Keratinocyte (primary cell): ENCODE data around the gene SCYL3. TPM values are rescaled to one million over a fixed set of nuclear protein-coding genes. Genes with fewer than 3 reads are reported as not detected.

Experiments
- DNase-seq: peaks from one replicate; pipeline ENCODE4 v3.0.0-alpha.2; 2011; ENCODE audit warnings: low read depth, missing footprints, low spot score
- FAIRE-seq: peaks from 2 replicates; lab custom pipeline; 2011; peaks lifted over from hg19 to GRCh38; lab: Jason Lieb, UNC
- H2AFZ ChIP-seq: 2 replicates; pipeline ENCODE4 v1.6.0; 2012; ENCODE audit warnings: low read length, control low read depth, inconsistent platforms; ENCODE audit not compliant: control insufficient read depth
- H3K27ac ChIP-seq: 2 replicates; pipeline ENCODE4 v1.5.1; 2011; ENCODE audit warnings: low read length; ENCODE audit not compliant: control insufficient read depth, insufficient read depth
- H3K27me3 ChIP-seq: 3 replicates; pipeline ENCODE4 v1.6.0; 2011; ENCODE audit warnings: low read length; ENCODE audit not compliant: control insufficient read depth, insufficient read depth; ENCODE audit errors: extremely low read depth
- H3K36me3 ChIP-seq, 2 experiments: 2 replicates in 1 of 2; 3 replicates in 1 of 2; pipeline ENCODE4 v1.5.1; 2011; ENCODE audit warnings: low read length in 2 of 2, mild to moderate bottlenecking in 1 of 2; ENCODE audit not compliant: control insufficient read depth in 2 of 2, insufficient read depth in 2 of 2; ENCODE audit errors: extremely low read depth in 1 of 2
- H3K4me1 ChIP-seq: 3 replicates; pipeline ENCODE4 v1.5.1; 2011; ENCODE audit warnings: low read length; ENCODE audit not compliant: control insufficient read depth, insufficient read depth; ENCODE audit errors: extremely low read depth
- H3K4me2 ChIP-seq: 3 replicates; pipeline ENCODE4 v1.6.0; 2011; ENCODE audit warnings: low read depth, low read length; ENCODE audit not compliant: control insufficient read depth, insufficient read depth; ENCODE audit errors: extremely low read depth
- H3K4me3 ChIP-seq, 3 experiments: fragments of 200-600 bp in 1 of 3; sonication (generic) in 1 of 3; 2 replicates in 2 of 3; 3 replicates in 1 of 3; pipeline ENCODE4 v1.5.1; 2011 to 2016; ENCODE audit warnings: low read length in 3 of 3, mild to moderate bottlenecking in 3 of 3, control low read depth in 2 of 3, inconsistent platforms in 1 of 3, low read depth in 1 of 3, mixed read lengths in 1 of 3, mixed run types in 1 of 3, moderate library complexity in 1 of 3; ENCODE audit not compliant: control insufficient read depth in 2 of 3, insufficient read depth in 2 of 3; ENCODE audit errors: extremely low read depth in 1 of 3
- H3K79me2 ChIP-seq: 2 replicates; pipeline ENCODE4 v1.6.0; 2012; ENCODE audit warnings: low read length; ENCODE audit not compliant: control insufficient read depth, insufficient read depth
- H3K9ac ChIP-seq: 3 replicates; pipeline ENCODE4 v1.6.0; 2011; ENCODE audit warnings: low read length; ENCODE audit not compliant: control insufficient read depth, insufficient read depth; ENCODE audit errors: extremely low read depth
- H3K9me1 ChIP-seq: 3 replicates; pipeline ENCODE4 v1.6.0; 2011; ENCODE audit warnings: low read length; ENCODE audit not compliant: control insufficient read depth, insufficient read depth; ENCODE audit errors: extremely low read depth
- H3K9me3 ChIP-seq: 2 replicates; pipeline ENCODE4 v1.5.1; 2012; ENCODE audit warnings: low read depth, low read length; ENCODE audit not compliant: control insufficient read depth
- H4K20me1 ChIP-seq: 3 replicates; pipeline ENCODE4 v1.6.0; 2011; ENCODE audit warnings: low read length; ENCODE audit not compliant: control insufficient read depth, insufficient read depth; ENCODE audit errors: extremely low read depth
- CTCF ChIP-seq, 3 experiments: IDR thresholded peaks in 1 of 3; conservative IDR thresholded peaks in 1 of 3; optimal IDR thresholded peaks in 1 of 3; 2 replicates in 2 of 3; 3 replicates in 1 of 3; pipeline versions ENCODE3 to v1.5.1; 2011; ENCODE audit warnings: low read length in 3 of 3, mild to moderate bottlenecking in 3 of 3, moderate library complexity in 2 of 3, control low read depth in 1 of 3, inconsistent platforms in 1 of 3; ENCODE audit not compliant: insufficient read depth in 2 of 3; ENCODE audit errors: extremely low read depth in 1 of 3
- EZH2 ChIP-seq: IDR thresholded peaks from one replicate; pipeline ENCODE4 v1.6.1; 2012; ENCODE audit warnings: inconsistent platforms, mild to moderate bottlenecking, low read length, moderate library complexity
- dilution Hi-C: fragments of 300-500 bp; cut with MboI; formaldehyde crosslinking; loops from one replicate; pipeline ENCODE4 v1.7.0; 2020; ENCODE audit warnings: low sequenced_read_pairs; ENCODE audit not compliant: extremely low pct_ligation_motif_present
- polyA plus RNA-seq, 5 experiments: library from polyadenylated mRNA; depleted of rRNA in 3 of 5; stranded (reverse) in 3 of 5; stranded (forward) in 1 of 5; unstranded in 1 of 5; fragments of >200 nt; gene quantifications; 1 replicate in 1 of 5; 2 replicates in 3 of 5; 3 replicates in 1 of 5; pipeline versions ENCODE4 v1.2.1 to v1.2.3, GENCODE V29; 2011 to 2012; ENCODE audit warnings: missing spikeins in 2 of 5, low read depth in 1 of 5, low replicate concordance in 1 of 5

Gene SCYL3
- polyA plus RNA-seq, 1 donor (not counting 4 experiments of a cell fraction or from before 2014, with no cell fraction given) = 8.0 TPM

- Histone ChIP-seq H3K27me3 (no peaks in the 10 kb centered on the region), H2AFZ (no peak overlapping the region), H4K20me1 (no peaks in the 10 kb centered on the region), H3K9me3 (no peaks in the 10 kb centered on the region), H3K9ac (no peak overlapping the region), H3K36me3 (peaks cover 15 to 16% of the 10 kb centered on the region in 2 experiments), H3K79me2 (no peaks in the 10 kb centered on the region), H3K27ac (no peak overlapping the region), H3K4me1 (no peaks in the 10 kb centered on the region), H3K4me2 (no peak overlapping the region), H3K4me3 (no peak overlapping the region), H3K9me1 (no peaks in the 10 kb centered on the region)
- TF ChIP-seq CTCF (optimal IDR thresholded peaks at IDR 0.05 in 1 of 3, IDR thresholded peaks at IDR 0.05 in 1 of 3, conservative IDR thresholded peaks at IDR 0.05 in 1 of 3; ENCODE audit: extremely low read depth in 1 of 3, insufficient read depth in 2 of 3, low read length in 3 of 3) (no peak), EZH2 (no peak)
- dilution Hi-C loops = no loop called here
- no peak for DNase-seq
- FAIRE-seq = no peak
These were observed 34.7 kb downstream of the SCYL3 start for GRCh38 chr1:169859001-169859400.

GRCh38 chr1:169858467-169858866 lies 35.2 kb downstream of the SCYL3 start:
- no peak overlapping the region for H3K27ac ChIP-seq
- dilution Hi-C loops = no loop called here
- H3K79me2 ChIP-seq = no peaks in the 10 kb centered on the region
- FAIRE-seq (no peak), DNase-seq (no peak)
- H3K4me3 ChIP-seq = no peak overlapping the region
- no peaks in the 10 kb centered on the region for H3K4me1 ChIP-seq
- H3K9ac ChIP-seq = no peak overlapping the region
- H3K9me3 ChIP-seq = no peaks in the 10 kb centered on the region
- no peak overlapping the region for H3K4me2 ChIP-seq
- no peaks in the 10 kb centered on the region for H4K20me1 ChIP-seq
- H3K9me1 ChIP-seq = no peaks in the 10 kb centered on the region
- TF ChIP-seq EZH2 (no peak), CTCF (optimal IDR thresholded peaks at IDR 0.05 in 1 of 3, IDR thresholded peaks at IDR 0.05 in 1 of 3, conservative IDR thresholded peaks at IDR 0.05 in 1 of 3; ENCODE audit: extremely low read depth in 1 of 3, insufficient read depth in 2 of 3, low read length in 3 of 3) (no peak)
- no peaks in the 10 kb centered on the region for H3K27me3 ChIP-seq
- no peak overlapping the region for H2AFZ ChIP-seq
- H3K36me3 ChIP-seq = peaks cover 15 to 16% of the 10 kb centered on the region in 2 experiments
